Fibroblast of villous mesenchyme (primary cell): ENCODE data around the gene PLB1. TPM values are rescaled to one million over a fixed set of nuclear protein-coding genes. Genes with fewer than 3 reads are reported as not detected.
A peak's percentile ranks its signal among the peaks of the same experiment; 100 is the strongest.

Source experiments
- DNase-seq: peaks from one replicate; pipeline ENCODE4 v3.0.0-alpha.2; 2010; ENCODE audit warnings: low read depth
- H3K4me3 ChIP-seq: 2 replicates; pipeline ENCODE4 v1.5.1; 2011; ENCODE audit warnings: low read depth, mild to moderate bottlenecking, low read length
- total RNA-seq: library from RNA; depleted of rRNA; stranded (reverse); fragments of >200 nt; gene quantifications from 2 replicates; pipeline ENCODE4 v1.2.3, GENCODE V29; 2012
- TF ChIP-seq, protein P1 (sequence below): IDR thresholded peaks from 2 replicates; pipeline ENCODE4 v1.5.1; 2012; ENCODE audit warnings: low read depth, mild to moderate bottlenecking, low read length; ENCODE audit not compliant: insufficient read depth

The PLB1 gene
- total RNA-seq, 1 donor = 3.0 TPM

DNA sequence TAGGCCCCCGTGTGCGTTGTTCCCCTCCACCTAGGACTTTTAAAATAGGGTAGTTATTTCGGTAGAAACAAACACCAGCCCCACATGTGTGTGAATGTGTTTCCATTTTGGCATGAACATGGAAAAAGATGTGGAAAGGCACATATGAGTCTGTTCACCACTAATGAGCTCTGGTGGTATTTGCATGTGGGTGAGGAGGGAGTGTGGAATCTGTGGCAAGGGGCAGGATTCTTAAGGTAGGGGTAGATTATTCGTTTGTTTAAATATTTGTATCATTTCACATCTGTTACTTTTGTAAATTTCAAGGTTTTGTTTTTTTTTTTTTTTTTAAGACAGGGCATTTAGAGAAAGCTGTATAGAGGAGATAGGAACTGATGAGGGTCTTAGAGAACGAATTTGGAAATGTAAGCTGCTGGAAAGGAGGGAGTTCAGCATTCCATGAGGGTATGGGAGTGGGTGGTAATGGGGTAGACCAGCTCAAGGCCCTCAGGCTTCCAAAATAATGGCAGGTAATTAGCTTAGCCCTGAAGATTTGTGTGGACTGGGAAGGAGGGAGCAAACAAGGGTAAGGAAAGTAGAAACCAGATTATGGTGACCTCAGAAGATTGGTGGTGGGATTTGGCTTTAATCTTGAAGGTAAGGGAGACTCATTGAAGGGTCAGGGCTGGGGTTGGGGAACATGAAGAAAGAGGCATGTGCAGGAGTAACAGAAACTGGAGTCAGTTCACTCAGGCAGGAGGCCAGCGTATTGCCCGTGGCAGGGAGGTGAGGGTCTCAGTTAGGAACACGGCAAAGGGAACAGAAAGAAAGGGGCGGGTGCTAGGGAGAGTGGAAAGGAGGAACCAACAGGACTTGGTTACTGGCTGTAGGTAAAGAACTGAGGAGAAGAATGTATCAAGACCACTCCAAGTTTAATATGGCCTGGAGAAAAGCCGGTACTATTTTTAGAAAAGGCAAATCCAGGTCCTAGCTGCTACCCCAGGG lies 123.6 kb downstream of the PLB1 start:
- DNase-seq = no peak
- TF ChIP-seq, protein P1, sequence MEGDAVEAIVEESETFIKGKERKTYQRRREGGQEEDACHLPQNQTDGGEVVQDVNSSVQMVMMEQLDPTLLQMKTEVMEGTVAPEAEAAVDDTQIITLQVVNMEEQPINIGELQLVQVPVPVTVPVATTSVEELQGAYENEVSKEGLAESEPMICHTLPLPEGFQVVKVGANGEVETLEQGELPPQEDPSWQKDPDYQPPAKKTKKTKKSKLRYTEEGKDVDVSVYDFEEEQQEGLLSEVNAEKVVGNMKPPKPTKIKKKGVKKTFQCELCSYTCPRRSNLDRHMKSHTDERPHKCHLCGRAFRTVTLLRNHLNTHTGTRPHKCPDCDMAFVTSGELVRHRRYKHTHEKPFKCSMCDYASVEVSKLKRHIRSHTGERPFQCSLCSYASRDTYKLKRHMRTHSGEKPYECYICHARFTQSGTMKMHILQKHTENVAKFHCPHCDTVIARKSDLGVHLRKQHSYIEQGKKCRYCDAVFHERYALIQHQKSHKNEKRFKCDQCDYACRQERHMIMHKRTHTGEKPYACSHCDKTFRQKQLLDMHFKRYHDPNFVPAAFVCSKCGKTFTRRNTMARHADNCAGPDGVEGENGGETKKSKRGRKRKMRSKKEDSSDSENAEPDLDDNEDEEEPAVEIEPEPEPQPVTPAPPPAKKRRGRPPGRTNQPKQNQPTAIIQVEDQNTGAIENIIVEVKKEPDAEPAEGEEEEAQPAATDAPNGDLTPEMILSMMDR = no peak
- H3K4me3 ChIP-seq = no peak overlapping the region

DNA sequence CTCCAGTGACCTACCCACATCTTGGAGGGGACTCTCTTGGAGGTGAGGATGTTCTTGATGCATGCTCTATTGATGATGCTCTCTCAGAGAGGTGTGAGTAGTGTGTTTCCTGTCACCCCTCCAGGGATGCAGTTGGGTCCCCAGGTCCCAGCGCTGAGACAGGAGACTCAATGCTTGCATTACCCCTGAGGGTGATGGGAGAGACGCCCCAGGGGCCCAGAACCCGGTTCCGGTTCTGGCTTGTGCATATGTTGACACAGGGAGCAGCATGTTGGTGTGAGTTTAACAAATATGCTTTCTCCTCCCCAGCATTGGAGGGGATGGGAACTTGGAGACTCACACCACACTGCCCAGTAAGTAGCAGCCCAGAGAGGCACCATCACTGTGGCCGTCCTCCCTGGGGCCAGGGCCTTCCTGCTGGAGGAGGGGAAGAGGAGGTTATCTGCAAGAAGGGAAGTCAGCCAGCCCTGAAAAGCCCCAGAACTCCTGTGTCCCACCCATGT lies 124.5 kb downstream of the PLB1 start:
- no peak for DNase-seq
- TF ChIP-seq, protein P1 = no peak
- no peak overlapping the region for H3K4me3 ChIP-seq

DNA sequence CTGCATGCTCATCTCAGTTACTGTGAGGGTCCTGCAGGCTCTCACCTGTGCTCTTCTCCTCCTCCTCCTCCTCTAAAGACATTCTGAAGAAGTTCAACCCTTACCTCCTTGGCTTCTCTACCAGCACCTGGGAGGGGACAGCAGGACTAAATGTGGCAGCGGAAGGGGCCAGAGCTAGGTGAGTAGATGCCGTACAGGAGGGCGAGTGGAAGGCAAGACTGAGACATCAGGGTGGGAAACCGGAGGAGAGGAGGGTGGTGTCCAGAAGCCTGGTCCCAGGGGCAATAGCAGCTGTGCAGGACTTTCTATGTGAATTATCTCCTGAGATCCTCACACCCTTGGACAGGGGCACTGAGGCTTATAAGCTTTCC lies 124.9 kb downstream of the PLB1 start:
- no peak for DNase-seq
- TF ChIP-seq, protein P1 = no peak
- H3K4me3 ChIP-seq = no peak overlapping the region

DNA sequence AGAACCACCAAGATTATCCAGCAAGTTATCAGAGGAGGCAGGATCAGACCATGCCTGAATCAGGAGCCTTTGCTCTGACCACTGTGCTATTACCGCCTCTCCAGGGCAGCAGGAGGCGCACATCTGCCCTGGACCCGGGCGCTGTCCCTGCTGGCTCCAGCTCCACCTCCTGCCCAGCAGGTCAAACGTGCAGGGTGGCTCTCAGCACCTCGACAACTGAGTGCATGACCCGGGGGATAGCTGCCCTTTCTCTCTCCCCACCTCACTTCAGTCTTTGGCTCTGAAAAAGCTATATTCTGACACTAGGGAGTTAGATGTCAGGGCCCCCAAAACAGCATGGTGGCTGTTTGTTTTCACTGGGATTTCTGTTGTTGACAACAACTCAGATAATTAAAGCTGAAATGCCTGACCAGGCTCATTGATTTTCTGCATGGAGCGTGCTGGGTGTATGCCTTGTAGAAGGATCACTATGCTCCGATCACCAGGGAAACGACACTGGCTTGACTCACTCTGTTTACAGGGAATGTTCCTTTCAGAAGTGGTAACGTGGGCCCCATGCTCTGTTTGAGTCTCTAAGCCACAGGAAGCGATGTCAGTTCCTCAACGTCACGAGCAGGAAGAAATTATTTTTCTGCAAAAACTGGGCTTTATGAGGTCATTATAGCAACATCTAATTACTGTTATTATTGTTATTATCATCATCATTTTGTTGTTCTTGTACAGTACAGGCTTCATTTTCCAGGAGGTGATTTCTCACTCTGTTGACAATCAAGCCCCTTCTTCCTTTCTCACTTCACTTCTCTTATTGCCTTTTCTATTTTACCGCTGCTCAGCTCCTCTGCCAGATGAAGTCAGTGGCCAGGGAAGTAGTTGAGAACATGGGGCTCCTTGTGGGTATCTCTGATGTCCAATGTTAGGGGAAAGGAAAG lies 125.6 kb downstream of the PLB1 start:
- TF ChIP-seq, protein P1 = peak; percentile 55
- DNase-seq = peak; percentile 98
- no peak overlapping the region for H3K4me3 ChIP-seq

DNA sequence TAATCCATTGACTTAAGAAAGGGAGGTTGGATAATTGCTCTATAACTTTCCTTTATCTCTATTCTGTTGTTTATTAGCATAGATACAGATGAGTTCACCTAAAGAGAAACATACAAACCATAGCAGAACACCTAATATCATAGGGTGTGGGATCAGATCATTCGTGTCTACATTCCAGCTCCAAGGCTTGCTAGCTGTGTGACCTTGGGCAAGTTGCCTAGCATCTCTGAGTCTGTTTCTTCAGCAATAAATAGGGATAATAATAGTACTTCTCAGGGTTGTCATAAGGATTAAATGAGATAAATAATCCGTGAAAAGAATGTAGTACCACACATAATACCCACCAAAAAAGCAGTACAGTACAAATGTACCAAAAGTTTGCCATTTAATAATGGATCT lies 126.2 kb downstream of the PLB1 start:
- TF ChIP-seq, protein P1 = no peak
- H3K4me3 ChIP-seq = no peak overlapping the region
- DNase-seq = no peak

DNA sequence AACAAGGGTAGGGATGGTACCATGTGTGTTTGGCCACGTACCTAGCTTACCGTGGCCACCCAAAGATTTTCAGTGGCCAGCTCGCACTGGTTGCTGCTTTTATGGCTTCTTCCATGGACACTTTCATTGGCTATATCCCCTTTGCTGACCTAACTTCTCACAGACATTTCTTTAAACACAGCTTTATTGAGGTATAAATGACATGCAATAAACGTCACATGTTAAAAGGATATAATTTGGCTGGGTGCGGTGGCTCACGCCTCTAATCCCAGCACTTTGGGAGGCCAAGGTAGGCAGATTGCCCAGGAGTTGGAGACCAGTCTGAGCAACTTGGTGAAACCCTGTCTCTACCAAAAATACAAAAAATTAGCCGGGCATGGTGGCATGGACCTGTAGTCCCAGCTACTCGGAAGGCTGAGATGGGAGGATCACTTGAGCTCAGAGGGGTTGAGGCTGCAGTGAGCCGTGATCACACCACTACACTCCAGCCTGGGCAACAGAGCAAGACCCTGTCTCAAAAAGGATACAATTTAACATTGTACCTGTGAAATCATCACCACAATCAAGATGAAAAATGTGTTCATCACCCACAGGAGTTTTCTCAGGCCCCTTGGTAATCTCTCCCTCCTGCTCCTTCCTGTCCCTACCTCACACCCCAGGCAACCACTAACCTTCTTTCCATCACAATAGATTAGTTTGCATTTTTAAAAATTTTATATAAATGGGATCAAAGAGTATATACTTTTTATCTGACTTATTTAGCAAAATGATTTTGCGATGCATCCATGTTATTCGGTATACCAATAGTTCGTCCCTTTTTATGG lies 127.9 kb downstream of the PLB1 start:
- no peak for DNase-seq
- TF ChIP-seq, protein P1 = no peak
- H3K4me3 ChIP-seq = no peak overlapping the region
